ENCODE data around the gene MBD5.

- TF ChIP-seq CTCF (IDR thresholded peaks at IDR 0.05): no peak
- TF ChIP-seq POLR2A (IDR thresholded peaks at IDR 0.05): no peak
- TF ChIP-seq EP300 (IDR thresholded peaks at IDR 0.05): no peak
- TF ChIP-seq POLR2AphosphoS5 (IDR thresholded peaks at IDR 0.05): no peak
Measured at GRCh38 chr2:148495586-148495985, 474.7 kb downstream of the MBD5 start.
